GM23338 (cell line): Measurements from ENCODE around the gene EXOC6B. TPM values are rescaled to one million over a fixed set of nuclear protein-coding genes. Genes with fewer than 3 reads are reported as not detected.

Experiments
- ATAC-seq: fragments of 200-7000 bp; cut with Tn5 transposase; 3 replicates; pipeline ENCODE4 v1.9.1; 2020
- DNase-seq: peaks from one replicate; pipeline ENCODE4 v3.0.0-alpha.2; 2015; ENCODE audit warnings: low spot score
- H2AFZ ChIP-seq: fragments of 200-600 bp; sonication (generic); 2 replicates; pipeline ENCODE4 v1.8.0; 2016; ENCODE audit warnings: antibody characterized with exemption, mild to moderate bottlenecking, moderate library complexity
- H3F3A ChIP-seq: fragments of 200-600 bp; sonication (generic); replicated peaks from 2 replicates; pipeline ENCODE4 v1.8.0; 2017; ENCODE audit warnings: antibody characterized with exemption, mixed run types, low read depth
- H3K27ac ChIP-seq: fragments of 200-600 bp; sonication (generic); 2 replicates; pipeline ENCODE4 v1.6.1; 2016; ENCODE audit warnings: low read depth
- H3K27me3 ChIP-seq: fragments of 200-600 bp; sonication (generic); 2 replicates; pipeline ENCODE4 v1.8.0; 2016; ENCODE audit warnings: mild to moderate bottlenecking, mixed run types, moderate library complexity; ENCODE audit not compliant: insufficient read depth
- H3K36me3 ChIP-seq: fragments of 200-600 bp; sonication (generic); 2 replicates; pipeline ENCODE4 v1.8.0; 2016; ENCODE audit warnings: mild to moderate bottlenecking; ENCODE audit not compliant: insufficient read depth
- H3K4me1 ChIP-seq: fragments of 200-600 bp; sonication (generic); 2 replicates; pipeline ENCODE4 v1.8.0; 2016; ENCODE audit warnings: mild to moderate bottlenecking, moderate library complexity; ENCODE audit not compliant: insufficient read depth
- H3K4me2 ChIP-seq: fragments of 200-600 bp; sonication (generic); 2 replicates; pipeline ENCODE4 v1.7.1; 2017; ENCODE audit warnings: mixed run types
- H3K4me3 ChIP-seq: fragments of 200-600 bp; sonication (generic); 2 replicates; pipeline ENCODE4 v1.6.1; 2016; ENCODE audit warnings: mixed run types
- H3K79me2 ChIP-seq: fragments of 200-600 bp; sonication (generic); replicated peaks from 2 replicates; pipeline ENCODE4 v1.8.0; 2017; ENCODE audit warnings: mild to moderate bottlenecking; ENCODE audit not compliant: insufficient read depth
- H3K9me2 ChIP-seq: fragments of 200-600 bp; sonication (generic); 2 replicates; pipeline ENCODE4 v1.8.0; 2017; ENCODE audit not compliant: insufficient read depth
- H4K20me1 ChIP-seq: fragments of 200-600 bp; sonication (generic); replicated peaks from 2 replicates; pipeline ENCODE4 v1.8.0; 2017; ENCODE audit warnings: mild to moderate bottlenecking; ENCODE audit not compliant: insufficient read depth
- H3K27ac Mint-ChIP-seq: 2 replicates; pipeline ENCODE4 v1.8.0; 2020; ENCODE audit warnings: inconsistent platforms, mild to moderate bottlenecking, moderate library complexity, mixed read lengths
- H3K27me3 Mint-ChIP-seq: 3 replicates; pipeline ENCODE4 v1.8.0; 2022; ENCODE audit warnings: low read depth, mild to moderate bottlenecking, moderate library complexity, mixed read lengths, inconsistent platforms; ENCODE audit not compliant: insufficient read depth, poor library complexity
- H3K36me3 Mint-ChIP-seq: 3 replicates; pipeline ENCODE4 v1.8.0; 2021; ENCODE audit warnings: low read depth, mild to moderate bottlenecking, inconsistent platforms, moderate library complexity, mixed read lengths
- H3K4me1 Mint-ChIP-seq: 3 replicates; pipeline ENCODE4 v1.8.0; 2020; ENCODE audit warnings: mild to moderate bottlenecking, inconsistent platforms, mixed read lengths
- H3K4me3 Mint-ChIP-seq: 3 replicates; pipeline ENCODE4 v1.8.0; 2021; ENCODE audit warnings: moderate library complexity, mild to moderate bottlenecking, inconsistent platforms, mixed read lengths
- H3K9me3 Mint-ChIP-seq: 3 replicates; pipeline ENCODE4 v1.8.0; 2020; ENCODE audit warnings: moderate library complexity, mild to moderate bottlenecking, inconsistent platforms, mixed read lengths
- CREB1 ChIP-seq: fragments of 250-450 bp; sonication (Bioruptor Pico); IDR thresholded peaks from 2 replicates; pipeline ENCODE4 v1.5.0; 2020; ENCODE audit warnings: low read depth, mild to moderate bottlenecking, moderate library complexity
- EZH2 ChIP-seq: fragments of 200-600 bp; sonication (generic); IDR thresholded peaks from one replicate; pipeline ENCODE4 v1.8.0; 2017; ENCODE audit warnings: antibody characterized with exemption, mild to moderate bottlenecking, low read depth; ENCODE audit not compliant: unreplicated experiment
- EZH2phosphoT487 ChIP-seq: fragments of 200-600 bp; sonication (generic); IDR thresholded peaks from one replicate; pipeline ENCODE4 v1.8.1; 2018; ENCODE audit warnings: antibody characterized with exemption; ENCODE audit not compliant: unreplicated experiment
- JUNB ChIP-seq: IDR thresholded peaks from one replicate; pipeline ENCODE4 v1.6.1; 2016; ENCODE audit warnings: antibody characterized with exemption; ENCODE audit not compliant: unreplicated experiment
- NANOG ChIP-seq: IDR thresholded peaks from 2 replicates; pipeline ENCODE4 v1.6.1; 2016; ENCODE audit warnings: antibody characterized with exemption, borderline replicate concordance
- POLR2AphosphoS5 ChIP-seq: IDR thresholded peaks from 2 replicates; pipeline ENCODE4 v1.6.1; 2016; ENCODE audit warnings: antibody characterized with exemption, low read depth
- STAT1 ChIP-seq: IDR thresholded peaks from one replicate; pipeline ENCODE4 v1.6.1; 2016; ENCODE audit warnings: antibody characterized with exemption; ENCODE audit not compliant: unreplicated experiment
- ZNF114 ChIP-seq: fragments of 250-450 bp; sonication (Bioruptor Pico); IDR thresholded peaks from 2 replicates; pipeline ENCODE4 v1.5.0; 2020; ENCODE audit warnings: mild to moderate bottlenecking, moderate library complexity
- ZNF331 ChIP-seq: fragments of 250-450 bp; sonication (Bioruptor Pico); IDR thresholded peaks from 2 replicates; pipeline ENCODE4 v1.5.0; 2020; ENCODE audit warnings: low read depth, mild to moderate bottlenecking, moderate library complexity
- polyA plus RNA-seq: library from polyadenylated mRNA; unstranded; fragments of >200 nt; fragmentation: Nextera tagmentation; extraction: Ambion mirVana; gene quantifications from 2 replicates; pipeline ENCODE4 v1.2.1, GENCODE V29; 2016
- total RNA-seq: library from RNA; depleted of rRNA; stranded (reverse); fragments of >200 nt; shearing (Covaris generic); gene quantifications from 2 replicates; pipeline ENCODE4 v1.2.3, GENCODE V29; 2014
- TF ChIP-seq, protein P1 (sequence below): IDR thresholded peaks from one replicate; pipeline ENCODE4 v1.6.1; 2018; ENCODE audit warnings: antibody characterized with exemption; ENCODE audit not compliant: unreplicated experiment
- TF ChIP-seq, protein P2 (sequence below): IDR thresholded peaks from 2 replicates; pipeline ENCODE4 v1.6.1; 2016; ENCODE audit warnings: antibody characterized with exemption
- TF ChIP-seq, protein P3 (sequence below), 2 experiments: fragments of 200-600 bp in 1 of 2; sonication (generic) in 1 of 2; conservative IDR thresholded peaks; 2 replicates each; pipeline versions ENCODE4 v1.5.1 to v1.6.1; 2016 to 2017; ENCODE audit warnings: antibody characterized with exemption in 2 of 2, low read depth in 2 of 2, mild to moderate bottlenecking in 2 of 2, moderate library complexity in 1 of 2

Gene EXOC6B
- total and polyA plus RNA-seq, 2 experiments from 2014 or later, result 7.2 to 45.9 TPM

DNA sequence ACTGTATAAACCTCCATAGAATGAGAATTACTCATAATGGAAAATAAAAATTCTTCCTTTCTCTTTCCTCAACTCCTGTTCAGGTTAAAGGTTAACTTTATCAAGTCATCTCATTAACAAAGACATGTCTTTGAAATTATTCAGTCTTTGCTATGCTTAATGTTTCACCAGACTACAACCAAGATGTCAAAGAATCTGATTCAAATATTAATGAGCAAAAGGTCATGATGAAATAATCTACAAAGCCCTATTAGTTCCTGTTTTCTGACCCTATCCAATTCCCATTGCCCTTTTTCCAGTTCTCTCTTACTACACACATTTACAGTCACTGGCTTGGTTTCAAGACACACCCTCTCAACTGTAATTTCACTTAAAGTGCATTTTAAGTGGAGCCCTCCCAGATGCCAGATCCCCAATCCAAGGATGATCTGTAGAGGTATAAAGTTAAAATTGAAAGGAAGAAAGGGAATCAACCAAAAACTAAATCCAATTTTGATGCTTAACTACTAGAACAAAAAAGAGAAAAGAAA, 431.2 kb downstream of the EXOC6B start (continued):
- TF ChIP-seq, protein P1, sequence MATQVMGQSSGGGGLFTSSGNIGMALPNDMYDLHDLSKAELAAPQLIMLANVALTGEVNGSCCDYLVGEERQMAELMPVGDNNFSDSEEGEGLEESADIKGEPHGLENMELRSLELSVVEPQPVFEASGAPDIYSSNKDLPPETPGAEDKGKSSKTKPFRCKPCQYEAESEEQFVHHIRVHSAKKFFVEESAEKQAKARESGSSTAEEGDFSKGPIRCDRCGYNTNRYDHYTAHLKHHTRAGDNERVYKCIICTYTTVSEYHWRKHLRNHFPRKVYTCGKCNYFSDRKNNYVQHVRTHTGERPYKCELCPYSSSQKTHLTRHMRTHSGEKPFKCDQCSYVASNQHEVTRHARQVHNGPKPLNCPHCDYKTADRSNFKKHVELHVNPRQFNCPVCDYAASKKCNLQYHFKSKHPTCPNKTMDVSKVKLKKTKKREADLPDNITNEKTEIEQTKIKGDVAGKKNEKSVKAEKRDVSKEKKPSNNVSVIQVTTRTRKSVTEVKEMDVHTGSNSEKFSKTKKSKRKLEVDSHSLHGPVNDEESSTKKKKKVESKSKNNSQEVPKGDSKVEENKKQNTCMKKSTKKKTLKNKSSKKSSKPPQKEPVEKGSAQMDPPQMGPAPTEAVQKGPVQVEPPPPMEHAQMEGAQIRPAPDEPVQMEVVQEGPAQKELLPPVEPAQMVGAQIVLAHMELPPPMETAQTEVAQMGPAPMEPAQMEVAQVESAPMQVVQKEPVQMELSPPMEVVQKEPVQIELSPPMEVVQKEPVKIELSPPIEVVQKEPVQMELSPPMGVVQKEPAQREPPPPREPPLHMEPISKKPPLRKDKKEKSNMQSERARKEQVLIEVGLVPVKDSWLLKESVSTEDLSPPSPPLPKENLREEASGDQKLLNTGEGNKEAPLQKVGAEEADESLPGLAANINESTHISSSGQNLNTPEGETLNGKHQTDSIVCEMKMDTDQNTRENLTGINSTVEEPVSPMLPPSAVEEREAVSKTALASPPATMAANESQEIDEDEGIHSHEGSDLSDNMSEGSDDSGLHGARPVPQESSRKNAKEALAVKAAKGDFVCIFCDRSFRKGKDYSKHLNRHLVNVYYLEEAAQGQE, result no peak
- TF ChIP-seq NANOG (no peak), ZNF331 (CRISPR knock-in tag) (no peak), CREB1 (CRISPR knock-in tag) (no peak)
- TF ChIP-seq, protein P2, sequence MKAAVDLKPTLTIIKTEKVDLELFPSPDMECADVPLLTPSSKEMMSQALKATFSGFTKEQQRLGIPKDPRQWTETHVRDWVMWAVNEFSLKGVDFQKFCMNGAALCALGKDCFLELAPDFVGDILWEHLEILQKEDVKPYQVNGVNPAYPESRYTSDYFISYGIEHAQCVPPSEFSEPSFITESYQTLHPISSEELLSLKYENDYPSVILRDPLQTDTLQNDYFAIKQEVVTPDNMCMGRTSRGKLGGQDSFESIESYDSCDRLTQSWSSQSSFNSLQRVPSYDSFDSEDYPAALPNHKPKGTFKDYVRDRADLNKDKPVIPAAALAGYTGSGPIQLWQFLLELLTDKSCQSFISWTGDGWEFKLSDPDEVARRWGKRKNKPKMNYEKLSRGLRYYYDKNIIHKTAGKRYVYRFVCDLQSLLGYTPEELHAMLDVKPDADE, result no peak

DNA sequence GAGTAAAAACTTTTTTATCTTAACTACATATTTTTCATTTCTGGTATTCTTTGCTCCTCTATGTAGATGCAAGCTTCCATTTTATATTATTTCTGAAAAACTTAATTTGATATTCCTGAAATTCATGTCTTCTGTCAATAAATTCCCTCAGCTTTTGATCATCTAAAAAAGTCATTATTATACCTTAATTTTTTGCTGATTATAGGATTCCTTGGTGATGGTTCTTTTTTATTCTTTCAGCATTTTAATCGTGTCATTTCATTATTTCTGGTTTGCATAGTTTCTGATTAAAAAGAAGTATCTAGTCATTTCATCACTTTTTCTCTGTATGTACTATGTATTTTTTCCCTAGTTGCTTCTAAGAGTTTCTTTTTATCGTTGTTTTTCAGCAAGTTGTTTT, 436.4 kb downstream of the EXOC6B start:
- no peak overlapping the region for H3K27ac ChIP-seq
- no peaks in the 10 kb centered on the region for H3F3A ChIP-seq
- no peak overlapping the region for H3K4me3 ChIP-seq
- no peak overlapping the region for H3K27ac Mint-ChIP-seq
- H3K27me3 ChIP-seq, result no peaks in the 10 kb centered on the region
- no peak for DNase-seq
- peaks cover 6% of the 10 kb centered on the region; the same call in 1 of the 2 replicates for H3K36me3 ChIP-seq
- H3K27me3 Mint-ChIP-seq, result peaks cover 2% of the 10 kb centered on the region
- no peak overlapping the region for H3K4me2 ChIP-seq
- peaks cover 34% of the 10 kb centered on the region for H3K36me3 Mint-ChIP-seq
- no peaks in the 10 kb centered on the region for H3K4me1 Mint-ChIP-seq
- no peak for ATAC-seq
- H3K9me3 Mint-ChIP-seq, result peaks cover 43% of the 10 kb centered on the region
- H3K4me3 Mint-ChIP-seq, result no peak overlapping the region
- no peaks in the 10 kb centered on the region for H3K79me2 ChIP-seq
- H4K20me1 ChIP-seq, result no peaks in the 10 kb centered on the region
- TF ChIP-seq NANOG (no peak), CREB1 (CRISPR knock-in tag) (no peak), ZNF331 (CRISPR knock-in tag) (no peak), EZH2 (no peak), EZH2phosphoT487 (no peak), POLR2AphosphoS5 (no peak), STAT1 (no peak), JUNB (no peak), ZNF114 (CRISPR knock-in tag) (no peak)
- TF ChIP-seq, protein P3, sequence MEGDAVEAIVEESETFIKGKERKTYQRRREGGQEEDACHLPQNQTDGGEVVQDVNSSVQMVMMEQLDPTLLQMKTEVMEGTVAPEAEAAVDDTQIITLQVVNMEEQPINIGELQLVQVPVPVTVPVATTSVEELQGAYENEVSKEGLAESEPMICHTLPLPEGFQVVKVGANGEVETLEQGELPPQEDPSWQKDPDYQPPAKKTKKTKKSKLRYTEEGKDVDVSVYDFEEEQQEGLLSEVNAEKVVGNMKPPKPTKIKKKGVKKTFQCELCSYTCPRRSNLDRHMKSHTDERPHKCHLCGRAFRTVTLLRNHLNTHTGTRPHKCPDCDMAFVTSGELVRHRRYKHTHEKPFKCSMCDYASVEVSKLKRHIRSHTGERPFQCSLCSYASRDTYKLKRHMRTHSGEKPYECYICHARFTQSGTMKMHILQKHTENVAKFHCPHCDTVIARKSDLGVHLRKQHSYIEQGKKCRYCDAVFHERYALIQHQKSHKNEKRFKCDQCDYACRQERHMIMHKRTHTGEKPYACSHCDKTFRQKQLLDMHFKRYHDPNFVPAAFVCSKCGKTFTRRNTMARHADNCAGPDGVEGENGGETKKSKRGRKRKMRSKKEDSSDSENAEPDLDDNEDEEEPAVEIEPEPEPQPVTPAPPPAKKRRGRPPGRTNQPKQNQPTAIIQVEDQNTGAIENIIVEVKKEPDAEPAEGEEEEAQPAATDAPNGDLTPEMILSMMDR (conservative IDR thresholded peaks at IDR 0.05; ENCODE audit: low read depth in 2 of 2), result no peak
- TF ChIP-seq, protein P2, result no peak
- TF ChIP-seq, protein P1, result no peak
- no peaks in the 10 kb centered on the region for H3K9me2 ChIP-seq
- no peak overlapping the region for H2AFZ ChIP-seq
- no peaks in the 10 kb centered on the region for H3K4me1 ChIP-seq
